CD4-positive, alpha-beta T cell treated with Interleukin-4 for 4 hours (primary cell): ENCODE data around the gene SORBS2.

Experiments used
- DNase-seq: peaks from one replicate; pipeline ENCODE4 v3.0.0-alpha.2; 2020

Gene SORBS2

DNA sequence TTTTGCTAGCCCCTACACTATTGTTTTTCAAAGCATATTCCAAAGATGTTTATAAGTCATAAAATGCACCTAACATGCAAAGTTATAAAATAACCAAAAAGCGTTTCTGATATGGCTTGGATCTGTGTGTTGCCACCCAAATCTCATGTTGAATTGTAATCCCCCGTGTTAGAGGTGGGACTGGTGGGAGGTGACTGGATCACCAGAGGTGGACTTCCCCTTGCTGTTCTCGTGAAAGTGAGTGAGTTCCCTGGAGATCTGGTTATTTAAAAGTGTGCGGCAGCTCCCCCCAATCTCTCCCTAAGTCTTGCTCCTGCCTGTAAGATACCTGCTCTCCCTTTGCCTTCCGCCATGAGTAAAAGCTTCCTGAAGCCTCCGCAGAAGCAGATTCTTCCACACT is 22.8 kb upstream of the SORBS2 start:
- no peak for DNase-seq

DNA sequence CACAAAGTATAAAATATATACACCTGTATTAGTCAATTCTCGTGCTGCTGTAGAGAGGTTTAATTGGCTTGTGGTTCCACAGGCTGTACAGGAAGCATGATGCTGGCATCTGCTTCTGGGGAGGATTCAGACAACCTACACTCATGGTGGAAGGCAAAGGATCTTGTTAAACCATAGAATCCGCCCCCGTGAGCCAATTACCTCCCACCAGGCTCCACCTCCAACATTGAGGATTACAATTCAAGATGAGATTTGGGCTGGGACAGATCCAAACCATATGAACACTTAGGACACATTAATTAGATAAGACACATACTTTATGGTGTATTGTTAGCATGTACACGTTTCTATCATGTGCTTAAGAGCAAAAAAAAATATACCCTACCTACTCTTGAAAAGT is 22.1 kb upstream of the SORBS2 start:
- DNase-seq, result no peak

DNA sequence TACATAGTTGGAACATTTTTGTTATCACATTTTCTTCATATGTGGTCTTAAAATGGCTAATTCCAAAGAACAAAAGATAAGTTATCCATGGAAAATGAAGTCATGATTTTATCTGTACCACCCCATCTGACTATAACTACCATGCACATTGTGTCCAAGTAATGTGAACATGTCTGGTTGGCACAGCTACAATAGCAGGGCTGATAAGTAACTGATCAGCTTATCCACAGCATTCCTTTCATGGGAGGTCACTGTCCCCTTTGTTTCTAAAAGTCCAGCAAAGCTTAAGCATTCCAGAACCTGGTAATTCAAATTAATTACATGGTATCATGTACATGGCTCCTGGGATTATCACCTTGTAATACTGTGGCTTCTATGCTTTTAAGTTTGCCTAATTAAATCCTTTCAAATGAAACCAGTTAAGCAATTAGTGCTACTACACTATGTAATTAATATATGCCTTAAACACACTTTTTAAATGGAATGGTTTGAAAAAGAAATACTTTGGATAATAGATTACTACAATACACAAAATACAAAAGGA is 21.1 kb upstream of the SORBS2 start:
- DNase-seq, result no peak

DNA sequence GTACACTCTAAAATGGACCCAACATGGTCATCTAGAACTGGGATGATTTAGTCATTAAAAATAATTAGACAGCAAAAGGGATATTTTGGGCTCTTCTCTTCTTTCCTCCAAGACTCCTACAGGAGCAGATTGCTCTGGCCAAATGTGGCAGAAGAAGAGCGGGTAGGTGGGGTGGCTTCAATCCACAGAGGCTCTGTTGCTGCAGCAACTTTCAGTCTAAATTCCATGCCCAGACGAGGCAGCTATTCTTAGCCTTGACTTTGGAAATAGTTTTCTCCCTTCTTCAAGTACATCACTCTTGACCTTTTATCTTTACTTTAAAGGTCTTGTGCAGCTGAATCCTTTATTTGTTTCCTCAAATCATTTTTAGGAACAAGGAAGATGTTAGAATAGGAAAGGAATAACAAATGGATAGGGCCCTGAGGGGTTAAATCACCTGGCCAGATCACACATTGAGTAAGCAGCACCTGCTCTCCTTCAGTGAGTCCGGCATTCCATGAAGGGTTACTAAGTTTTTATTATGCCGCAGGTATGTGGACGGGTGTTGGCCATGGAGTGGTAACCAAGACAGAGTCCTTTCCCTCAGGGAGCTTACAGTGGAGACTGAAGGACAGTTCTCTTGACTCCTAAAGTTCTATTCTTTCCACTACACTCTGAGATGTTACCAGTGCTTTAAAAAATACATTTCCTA is 19.3 kb upstream of the SORBS2 start:
- no peak for DNase-seq

DNA sequence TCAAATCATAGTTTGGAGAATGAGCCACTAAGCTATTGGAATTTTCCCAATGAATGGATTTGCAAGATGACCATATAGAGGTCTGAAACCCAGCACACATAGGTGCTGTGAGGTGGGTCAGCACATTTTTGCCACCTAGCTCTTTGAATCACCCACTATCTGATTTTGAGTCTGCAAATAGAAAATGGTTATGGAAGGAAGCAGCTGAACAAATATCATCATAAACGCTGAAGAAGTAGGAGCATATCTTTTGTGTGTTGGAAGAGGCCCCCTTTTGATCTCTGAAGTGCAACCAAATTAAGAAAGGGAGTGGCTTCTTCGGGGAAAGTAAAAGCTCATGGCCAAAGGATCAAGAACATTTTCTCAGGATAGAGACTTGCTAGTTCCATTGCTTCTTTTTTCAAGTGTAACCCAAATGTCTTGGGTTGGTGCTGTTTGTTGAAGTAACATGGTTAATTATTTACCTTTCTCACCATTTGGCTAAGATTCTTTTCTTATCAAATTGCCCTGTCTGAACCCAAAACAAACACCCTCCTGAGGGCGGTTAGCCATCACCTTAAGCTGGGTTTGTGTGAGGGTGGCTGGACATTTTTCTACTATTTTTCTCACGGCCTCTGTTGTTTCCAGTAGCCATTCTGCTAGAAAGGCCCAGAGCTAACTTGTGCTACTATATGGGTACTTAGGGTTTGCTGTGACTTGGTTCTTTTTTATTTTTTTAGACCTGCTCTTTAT is 18.4 kb upstream of the SORBS2 start:
- no peak for DNase-seq

DNA sequence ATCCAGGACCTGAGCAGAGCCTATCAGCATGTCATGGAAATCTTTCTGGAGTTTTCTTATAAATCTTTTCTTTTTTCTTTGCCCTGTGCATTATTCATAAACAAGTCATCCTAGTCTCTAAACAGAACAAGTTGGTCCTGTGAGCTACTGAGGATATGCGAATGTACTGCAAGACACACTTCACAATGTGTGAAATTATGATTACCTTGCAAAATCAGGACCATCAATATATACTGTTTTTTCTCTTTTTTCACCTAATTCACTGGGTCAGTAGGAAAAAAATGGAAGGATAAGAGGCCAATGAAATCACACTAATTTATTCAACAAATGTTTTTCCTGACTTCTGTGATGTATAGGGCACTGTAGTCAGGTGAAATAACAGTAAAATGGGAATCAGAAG is 14.4 kb upstream of the SORBS2 start:
- no peak for DNase-seq

DNA sequence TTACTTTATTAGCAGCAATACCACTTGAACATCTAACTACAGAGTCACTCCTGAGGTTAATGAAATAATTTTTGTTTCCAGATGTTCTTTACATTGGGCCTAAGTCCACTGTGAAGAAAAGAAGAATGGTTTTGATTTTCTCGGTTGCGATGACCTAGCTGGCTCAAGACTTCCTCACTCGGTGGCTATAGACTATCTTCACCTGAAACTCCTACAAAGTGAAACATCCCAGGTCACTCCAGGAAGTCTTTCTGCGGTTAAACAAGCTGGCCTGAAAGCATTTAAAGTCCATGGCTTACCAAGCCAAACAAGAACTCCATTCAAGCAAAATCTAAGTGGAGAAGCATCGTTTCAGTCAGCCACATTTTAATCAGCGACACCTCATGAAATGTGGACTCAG is 13.7 kb upstream of the SORBS2 start:
- DNase-seq, result no peak

DNA sequence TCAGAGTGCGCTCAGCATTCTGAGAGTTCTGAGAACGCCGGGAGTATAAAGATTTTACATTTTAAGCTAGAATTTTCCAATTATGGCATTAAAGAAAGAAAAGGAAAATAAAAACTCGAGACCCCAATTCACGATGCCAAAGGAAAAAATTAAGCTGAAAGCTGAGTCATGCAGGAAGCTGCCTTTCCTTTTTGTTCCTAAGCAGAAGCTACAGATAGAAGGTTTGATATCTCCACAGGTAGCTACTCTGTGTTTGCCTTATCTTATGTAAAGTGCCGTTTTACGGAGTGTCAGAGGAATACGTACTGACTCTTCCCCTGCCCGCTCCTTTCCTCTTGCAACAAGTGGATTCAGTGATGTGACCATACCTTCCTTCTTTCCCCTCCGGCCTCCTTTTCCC is 10.8 kb upstream of the SORBS2 start:
- DNase-seq, result no peak

DNA sequence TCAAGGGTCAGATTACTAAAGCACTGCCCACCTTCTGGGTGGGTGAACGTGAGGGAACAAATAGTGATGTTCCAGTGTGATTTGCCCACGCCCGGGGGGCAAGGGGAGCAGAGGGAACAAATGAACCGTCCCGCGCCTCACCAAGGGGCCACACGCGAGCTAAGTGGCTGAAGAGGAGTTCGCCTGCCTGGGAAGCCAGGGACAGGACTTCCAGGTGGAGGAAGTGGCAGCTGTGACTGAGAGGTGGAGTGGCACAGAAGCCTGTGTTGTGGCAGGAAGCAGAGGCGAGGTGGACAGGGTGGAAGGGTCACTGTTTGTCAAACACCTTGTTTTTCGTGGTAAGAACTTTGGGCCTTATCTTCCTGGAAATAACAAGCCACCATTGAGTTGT is 9.0 kb upstream of the SORBS2 start:
- DNase-seq, result no peak

DNA sequence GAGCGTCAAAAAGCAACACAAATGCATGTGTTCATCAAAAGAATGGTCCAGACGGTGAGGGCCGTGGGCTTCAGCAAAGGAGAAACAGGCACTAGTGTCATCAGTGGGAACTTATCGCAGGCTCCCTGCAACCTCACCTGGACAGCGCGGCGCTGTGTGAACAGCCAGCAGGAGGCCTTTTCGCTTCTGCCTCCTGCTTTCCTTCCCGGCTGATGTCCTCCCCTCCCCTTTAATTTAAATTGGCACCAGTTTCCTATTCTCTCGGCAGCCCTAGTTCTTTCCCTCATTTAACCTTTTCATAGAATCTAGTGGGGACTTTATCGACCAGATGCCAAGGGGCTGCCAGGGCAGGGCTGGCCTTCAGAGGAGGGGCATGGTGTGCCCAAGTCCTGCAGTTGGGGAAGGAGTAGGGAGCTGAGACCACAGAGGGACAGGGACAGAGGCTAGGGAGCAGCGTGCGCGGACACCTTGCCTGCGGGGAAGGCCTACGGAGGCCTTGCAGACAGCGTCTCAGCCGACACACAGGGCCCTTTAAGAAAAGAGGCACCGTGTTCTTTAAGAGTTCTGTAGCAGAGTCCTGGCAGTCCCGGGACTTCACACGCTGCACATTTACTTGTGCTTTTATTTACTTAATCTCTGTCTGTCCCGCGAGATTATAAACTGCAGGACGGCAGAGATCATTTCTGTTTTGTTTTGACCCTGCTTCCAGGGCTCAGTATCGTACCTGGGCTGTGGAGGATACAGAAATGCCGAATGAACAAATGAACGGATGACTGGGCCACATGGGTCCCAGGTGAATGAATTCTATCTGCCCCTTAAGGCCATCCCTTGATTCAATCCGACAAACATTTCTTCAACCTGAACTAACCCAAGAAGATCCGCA is 8.4 kb upstream of the SORBS2 start:
- DNase-seq, result no peak

DNA sequence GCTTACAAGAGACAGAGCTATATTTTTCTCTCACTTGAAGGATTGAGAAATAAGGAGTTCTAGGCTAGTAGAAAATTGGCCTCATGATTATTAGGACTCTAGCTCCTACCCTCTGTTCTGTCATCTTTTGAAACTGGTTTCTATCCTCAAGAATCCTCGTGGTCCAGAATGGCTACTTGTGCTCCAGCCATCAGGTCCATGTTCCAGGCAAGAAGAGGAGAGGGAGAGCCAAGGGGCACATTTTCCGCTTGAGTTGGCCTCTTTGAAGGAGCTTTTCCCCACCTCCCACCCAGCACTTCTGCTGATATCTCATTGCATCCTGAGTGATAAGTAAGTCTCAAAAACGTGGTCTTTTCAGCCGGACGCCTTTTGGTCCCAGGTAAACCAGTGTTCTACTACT is 7.2 kb upstream of the SORBS2 start:
- DNase-seq, result no peak

DNA sequence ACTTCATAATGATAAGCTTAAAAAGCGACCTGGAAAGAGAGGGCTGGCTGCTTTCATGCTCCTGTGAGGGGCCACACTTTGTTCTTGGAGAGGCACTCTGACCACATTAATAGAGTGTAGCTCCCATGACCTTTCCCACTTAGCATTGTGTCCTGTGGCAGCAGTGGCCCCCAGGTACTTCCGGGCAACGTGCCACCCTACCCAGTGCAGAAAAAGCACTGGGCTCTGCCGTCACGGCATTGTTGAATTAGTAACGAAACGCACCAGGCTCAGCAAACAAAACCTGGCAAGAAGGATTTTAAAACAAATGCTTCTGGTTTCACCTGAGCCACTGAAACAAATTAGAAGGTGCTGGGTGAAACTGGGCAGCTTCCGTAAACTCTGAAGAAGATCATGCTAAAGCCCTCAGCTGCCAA is 5.4 kb upstream of the SORBS2 start:
- no peak for DNase-seq

DNA sequence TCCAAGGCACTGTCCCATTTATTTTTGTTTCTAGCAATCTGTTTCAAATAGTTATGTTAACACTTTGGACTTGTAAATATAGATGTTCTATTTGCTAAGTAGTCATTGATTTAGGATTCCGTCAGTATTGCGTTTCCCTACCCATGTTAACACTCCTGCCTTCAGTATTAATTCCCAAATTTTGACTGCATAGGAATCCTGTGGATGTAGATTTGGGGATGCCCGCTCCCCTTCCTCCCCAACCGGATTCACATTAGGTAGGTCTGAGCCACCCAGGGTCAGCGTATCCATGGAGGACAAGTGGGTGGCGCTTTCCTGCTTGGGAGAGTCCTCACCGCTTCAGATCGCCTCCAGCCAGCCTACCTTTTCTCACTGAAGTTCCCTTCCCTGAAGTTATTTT is 1.1 kb upstream of the SORBS2 start:
- no peak for DNase-seq

DNA sequence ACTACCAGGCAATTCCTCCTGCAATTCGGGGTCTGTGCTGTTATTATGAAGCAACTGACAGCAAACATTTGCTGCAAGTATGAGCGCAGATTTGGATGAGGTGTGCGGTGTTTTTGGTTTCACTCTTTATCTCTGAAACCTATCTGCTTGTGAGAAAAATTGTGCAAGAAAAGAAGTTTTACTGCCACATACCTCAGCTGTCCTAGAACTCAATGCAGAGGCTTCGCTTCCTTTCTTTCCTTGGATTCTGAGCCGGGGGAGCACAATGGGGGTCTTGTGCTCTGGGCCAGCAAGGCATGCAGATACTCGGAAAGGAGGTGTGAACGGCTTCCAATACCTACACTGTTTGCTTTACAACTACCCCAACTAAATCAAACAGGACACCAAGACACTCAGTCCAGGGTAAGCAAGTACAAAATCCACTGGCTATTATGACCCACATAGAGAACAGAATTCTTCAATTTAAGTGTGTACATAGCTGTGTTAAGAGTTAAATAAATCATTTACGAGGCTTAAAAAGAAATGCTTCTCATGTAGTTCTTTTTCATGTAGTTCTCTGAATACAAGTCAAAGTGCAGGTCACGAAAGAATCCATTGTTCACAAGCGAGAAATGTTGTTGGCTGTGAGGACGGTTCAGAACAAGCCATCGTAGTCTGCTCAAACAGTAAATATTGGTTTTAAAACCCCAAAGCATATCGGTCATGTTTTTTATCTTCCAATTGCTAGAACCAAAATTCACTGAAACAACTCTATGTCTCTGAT is 1.1 kb downstream of the SORBS2 start:
- no peak for DNase-seq

DNA sequence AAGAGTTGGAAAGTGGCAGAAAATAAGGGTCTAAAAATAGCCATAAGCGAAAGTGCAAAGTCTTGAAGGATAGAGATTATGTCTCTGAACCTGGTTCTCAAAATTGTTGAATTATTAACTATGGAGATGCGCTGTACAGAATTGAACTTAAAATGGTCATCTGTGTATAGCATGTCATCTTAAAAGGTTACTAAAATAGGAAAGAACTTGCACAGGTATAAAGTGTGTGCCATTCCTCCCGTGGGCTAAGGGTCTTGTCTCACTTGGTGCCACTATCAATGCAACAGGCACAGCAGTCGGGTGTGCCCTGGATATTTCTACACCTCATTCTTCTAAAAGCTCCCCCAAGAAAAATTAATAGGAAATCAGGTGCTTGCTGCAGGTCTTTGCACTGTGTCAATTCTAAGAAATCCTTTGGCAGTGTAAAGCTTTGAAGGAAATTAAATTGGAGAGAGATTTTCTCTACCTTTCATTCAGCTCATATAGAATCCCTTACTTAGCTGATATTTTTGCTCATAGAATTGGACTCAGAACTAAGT is 2.4 kb downstream of the SORBS2 start:
- DNase-seq, result no peak

DNA sequence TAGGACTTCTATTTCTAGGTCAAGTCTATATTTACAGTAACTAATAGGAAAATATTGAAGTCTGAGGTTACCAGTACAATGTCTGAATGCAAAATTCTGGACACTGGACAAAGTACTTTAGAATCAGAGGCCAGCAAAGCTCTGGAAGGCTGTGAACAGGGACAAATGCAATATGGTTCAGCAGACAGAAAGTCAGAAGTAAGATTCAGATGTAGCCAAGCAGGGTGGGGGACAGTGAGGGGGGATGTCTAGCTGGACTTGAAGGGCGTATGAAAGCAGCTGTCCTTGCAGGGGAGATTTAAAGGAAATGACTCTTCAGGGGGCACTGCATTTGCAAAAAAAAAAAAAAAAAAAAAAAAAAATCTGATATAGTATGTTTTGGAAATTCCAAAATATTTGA is 2.9 kb downstream of the SORBS2 start:
- no peak for DNase-seq

DNA sequence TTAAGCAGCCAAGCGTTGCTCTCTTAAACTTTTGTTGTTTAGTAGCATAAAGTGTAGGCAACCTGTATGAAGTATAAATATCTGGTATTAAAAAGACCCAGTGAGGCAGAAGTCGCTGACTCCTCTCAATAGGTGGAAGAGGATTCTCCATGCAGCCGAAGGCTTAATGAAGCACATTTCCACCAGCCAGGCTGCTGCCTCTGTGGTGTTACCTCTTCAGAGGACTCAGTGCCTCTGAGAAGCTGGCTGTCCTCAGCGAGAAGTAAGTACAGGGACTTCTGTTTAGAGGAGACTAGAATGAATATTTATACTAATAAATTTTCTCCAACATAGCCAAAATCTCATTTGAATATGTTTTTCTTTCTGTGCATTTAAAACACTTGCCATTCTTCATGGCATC is 6.0 kb downstream of the SORBS2 start:
- DNase-seq, result no peak

DNA sequence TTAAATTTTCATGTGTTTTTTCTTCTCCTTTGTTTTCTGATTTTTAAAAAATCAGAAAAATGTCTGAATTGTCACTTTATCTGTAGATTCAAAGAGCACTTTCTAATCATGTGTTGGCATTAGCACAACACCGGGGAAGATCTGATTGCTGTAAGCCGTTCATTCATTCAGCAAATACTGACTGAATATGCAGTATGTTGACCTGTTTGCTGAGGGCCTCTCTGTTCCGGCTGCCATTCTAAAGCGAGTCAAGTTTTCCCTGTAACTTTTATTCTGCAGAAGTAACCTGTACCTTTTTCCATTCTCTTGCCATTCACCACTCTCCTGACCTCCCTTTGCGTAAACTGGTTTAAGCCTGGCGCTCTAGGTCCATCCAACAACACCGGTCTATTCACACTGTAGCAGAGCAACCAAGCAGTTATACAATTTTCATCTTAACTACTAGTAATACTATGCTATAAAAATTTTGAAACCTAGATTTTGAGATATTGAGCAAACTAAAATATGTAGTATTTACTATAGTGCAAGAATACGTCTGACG is 6.7 kb downstream of the SORBS2 start:
- no peak for DNase-seq

DNA sequence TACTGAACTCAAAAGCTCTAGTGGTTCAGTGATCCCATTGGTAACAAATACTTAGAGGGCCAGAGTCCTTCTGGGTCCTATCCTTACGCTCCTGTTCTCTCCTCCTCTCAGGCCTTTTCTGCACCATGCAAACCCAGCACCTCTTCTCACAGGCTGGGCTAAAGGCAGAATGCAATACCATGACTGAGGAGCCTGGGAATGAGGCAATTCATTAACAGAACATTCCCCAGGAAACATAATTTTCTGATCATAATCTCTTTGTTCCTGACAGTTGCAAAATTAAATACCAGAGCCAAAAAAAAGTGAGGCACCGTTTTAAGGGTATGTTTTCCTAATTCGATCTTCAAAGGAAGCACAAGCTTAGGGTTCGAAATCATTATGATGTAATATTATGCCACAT is 9.0 kb downstream of the SORBS2 start:
- no peak for DNase-seq

DNA sequence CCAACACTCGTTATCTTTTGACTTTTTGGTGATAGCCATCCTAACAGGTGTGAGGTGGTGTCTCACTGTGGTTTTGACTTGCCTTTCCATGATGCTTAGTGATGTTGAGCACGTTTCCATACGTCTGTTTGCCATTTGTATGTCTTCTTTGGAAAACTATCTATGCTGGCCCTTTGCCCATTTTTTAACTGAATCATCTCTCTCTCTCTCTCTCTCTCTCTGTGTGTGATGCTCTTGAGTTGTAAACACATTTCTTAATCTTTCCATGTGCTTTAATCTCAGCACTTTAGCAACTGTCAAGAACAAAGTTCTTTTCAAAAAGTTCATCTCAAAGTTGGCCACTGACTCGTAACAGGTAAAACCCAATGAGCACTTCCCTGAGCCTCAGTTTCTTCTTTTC is 10.5 kb downstream of the SORBS2 start:
- no peak for DNase-seq

DNA sequence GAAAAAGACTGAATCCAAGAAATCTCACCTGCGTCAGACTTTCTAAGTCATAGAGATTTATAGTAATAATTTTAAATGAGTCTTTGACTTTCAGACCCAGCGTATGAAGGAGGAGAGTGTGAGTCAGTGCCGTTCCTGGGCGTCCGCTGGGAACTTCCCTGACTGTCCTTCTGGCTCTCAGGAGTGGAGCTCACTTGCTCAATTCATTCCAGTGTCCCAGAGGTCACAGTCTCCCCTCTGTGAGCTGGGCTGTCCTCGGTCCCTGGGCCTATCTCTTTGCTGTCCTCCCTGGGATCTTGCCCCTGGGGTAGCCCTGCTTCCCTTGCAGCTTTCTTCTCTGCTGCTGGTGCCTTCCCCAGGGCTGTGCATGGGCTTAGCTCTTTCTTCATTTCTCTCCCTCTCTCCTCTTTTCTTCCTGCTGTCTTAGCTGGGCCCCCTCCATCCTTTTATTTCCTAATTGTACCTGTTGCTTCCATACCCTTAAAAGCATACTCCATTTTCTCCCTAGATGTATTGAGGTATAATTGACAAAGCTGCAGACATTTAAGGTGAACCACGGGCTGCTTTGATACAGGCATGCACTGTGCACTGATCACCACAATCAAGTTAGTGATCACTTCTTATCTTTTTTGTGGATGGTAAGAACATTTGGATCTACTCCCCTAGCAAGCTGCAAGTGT is 11.6 kb downstream of the SORBS2 start:
- DNase-seq, result no peak

DNA sequence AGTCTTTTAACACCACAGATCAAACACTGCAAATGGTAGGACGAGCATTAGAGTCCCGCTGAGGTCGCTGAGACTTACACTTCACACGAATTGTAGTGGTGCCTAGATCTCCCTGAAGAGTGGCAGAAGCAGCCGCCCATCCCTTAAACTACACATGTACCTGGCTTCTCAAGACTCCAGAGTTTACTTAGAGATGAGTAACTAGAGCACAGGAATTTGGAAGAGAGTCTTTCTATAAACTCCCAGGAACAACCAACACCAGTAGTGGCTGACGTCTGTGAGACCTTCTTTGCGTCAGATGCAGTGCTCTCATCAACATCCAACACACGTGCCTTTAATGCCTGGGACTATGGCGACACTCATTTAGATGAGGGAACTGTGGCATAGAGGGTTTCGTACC is 12.6 kb downstream of the SORBS2 start:
- DNase-seq, result no peak
